GM12872 (cell line): ENCODE measurements around the gene CXCR6.

ENCODE experiments used
- CTCF ChIP-seq: IDR thresholded peaks from 3 replicates; pipeline ENCODE4 v1.5.1; 2011; ENCODE audit warnings: low read depth, mild to moderate bottlenecking, low read length, moderate library complexity; ENCODE audit not compliant: insufficient read depth

The CXCR6 gene

GRCh38 chr3:45944830-45945620, 1.8 kb downstream of the CXCR6 start:
- TF ChIP-seq CTCF: no peak

GRCh38 chr3:45946307-45946706, 3.0 kb downstream of the CXCR6 start:
- no peak for TF ChIP-seq CTCF

- no peak for TF ChIP-seq CTCF
These were observed 3.6 kb downstream of the CXCR6 start for GRCh38 chr3:45946875-45947274.

- no peak for TF ChIP-seq CTCF
These were observed 4.1 kb downstream of the CXCR6 start for GRCh38 chr3:45947361-45947760.

GRCh38 chr3:45948311-45948781, 5.1 kb downstream of the CXCR6 start:
- no peak for TF ChIP-seq CTCF

GRCh38 chr3:45948881-45949280, 5.6 kb downstream of the CXCR6 start:
- no peak for TF ChIP-seq CTCF

GRCh38 chr3:45949432-45949831, 6.2 kb downstream of the CXCR6 start:
- no peak for TF ChIP-seq CTCF
